ENCODE data around the gene ERGIC1.

DNA sequence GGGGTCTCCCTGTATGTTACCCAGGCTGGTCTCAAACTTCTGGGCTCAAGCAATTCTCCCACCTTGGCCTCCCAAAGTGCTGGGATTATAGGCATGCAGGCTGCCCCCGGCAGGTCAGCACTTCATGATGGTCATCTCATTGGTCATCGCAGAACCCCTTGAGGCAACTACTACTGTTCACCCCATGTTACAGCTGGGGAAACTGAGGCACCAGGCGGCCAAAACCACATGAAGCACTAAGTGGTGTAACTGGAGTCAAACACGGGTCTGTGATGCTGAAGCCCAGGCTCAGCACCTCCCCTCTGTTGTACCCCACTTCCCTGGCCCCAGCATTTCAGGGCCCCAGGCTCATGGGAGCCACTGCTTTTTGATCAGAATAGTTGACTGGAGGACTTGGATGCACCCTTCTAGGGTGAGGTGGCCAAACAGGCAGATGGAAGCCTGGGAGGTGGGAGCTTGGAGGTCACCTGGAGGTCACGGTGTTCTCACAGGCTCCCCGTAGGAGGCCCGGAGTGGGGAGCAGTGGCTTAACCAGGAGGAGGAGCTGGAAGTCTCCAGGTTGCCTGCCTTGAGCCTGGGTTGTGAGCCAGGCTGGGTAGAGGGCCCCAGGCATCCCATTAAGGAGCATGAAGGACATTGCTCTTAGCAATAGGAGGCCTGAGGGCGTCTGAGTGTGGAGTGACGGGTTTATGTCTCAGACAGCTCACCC is 67.9 kb downstream of the ERGIC1 start:
- TF ChIP-seq, protein P1, sequence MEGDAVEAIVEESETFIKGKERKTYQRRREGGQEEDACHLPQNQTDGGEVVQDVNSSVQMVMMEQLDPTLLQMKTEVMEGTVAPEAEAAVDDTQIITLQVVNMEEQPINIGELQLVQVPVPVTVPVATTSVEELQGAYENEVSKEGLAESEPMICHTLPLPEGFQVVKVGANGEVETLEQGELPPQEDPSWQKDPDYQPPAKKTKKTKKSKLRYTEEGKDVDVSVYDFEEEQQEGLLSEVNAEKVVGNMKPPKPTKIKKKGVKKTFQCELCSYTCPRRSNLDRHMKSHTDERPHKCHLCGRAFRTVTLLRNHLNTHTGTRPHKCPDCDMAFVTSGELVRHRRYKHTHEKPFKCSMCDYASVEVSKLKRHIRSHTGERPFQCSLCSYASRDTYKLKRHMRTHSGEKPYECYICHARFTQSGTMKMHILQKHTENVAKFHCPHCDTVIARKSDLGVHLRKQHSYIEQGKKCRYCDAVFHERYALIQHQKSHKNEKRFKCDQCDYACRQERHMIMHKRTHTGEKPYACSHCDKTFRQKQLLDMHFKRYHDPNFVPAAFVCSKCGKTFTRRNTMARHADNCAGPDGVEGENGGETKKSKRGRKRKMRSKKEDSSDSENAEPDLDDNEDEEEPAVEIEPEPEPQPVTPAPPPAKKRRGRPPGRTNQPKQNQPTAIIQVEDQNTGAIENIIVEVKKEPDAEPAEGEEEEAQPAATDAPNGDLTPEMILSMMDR (IDR thresholded peaks at IDR 0.05) = no peak
- no peak for TF ChIP-seq POLR2A (IDR thresholded peaks at IDR 0.05)

Data from thyroid gland (tissue), 4 donors.